ENCODE data around the gene TOMM20.

Gene TOMM20

DNA sequence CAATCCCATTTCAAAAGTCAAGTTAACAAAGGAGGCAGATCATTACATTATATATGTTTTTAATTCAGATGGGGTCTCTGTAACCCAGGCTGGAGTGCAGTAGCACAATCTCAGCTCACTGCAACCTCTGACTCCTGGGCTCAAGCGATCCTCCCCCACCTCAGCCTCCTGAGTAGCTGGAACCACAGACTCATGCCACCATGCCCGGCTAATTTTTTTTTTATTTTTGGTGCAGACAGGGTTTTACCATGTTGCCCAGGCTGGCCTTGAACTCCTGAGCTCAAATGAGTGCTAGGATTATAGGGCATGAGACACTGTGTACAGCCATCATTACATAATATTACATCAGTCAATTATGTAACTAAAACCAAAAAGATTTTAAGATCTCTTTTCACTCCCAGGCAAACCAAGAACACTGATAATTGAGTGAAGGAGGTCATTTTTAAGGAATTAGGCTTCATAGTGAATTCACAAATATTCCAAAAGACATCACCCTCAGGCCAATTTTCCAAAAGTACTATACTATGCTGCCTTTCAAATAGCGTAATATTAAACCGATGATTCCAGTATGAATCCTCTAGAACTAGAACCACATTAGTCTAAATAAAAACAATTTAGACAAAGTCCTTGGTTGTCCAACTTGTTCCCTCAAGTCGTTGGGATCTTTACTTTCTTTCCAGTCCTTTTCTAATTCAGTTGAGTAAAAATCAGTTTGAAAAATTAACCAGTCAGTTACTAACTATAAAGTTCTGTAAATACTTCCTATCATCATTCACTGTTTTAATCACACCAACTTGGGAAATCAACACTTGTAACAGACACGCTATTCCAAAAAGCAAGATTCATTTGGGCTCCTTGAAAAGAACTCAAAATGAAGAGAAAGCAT, 16.1 kb downstream of the TOMM20 start:
- Histone ChIP-seq H3K4me3 (ENCODE audit: low read depth in 1 of 2, low read length in 2 of 2) (no peak overlapping the region), H3K4me1 (ENCODE audit: insufficient read depth, low read length) (no peaks in the 10 kb centered on the region), H3K27me3 (ENCODE audit: control insufficient read depth in 1 of 2, insufficient read depth in 2 of 2, low read length in 2 of 2) (no peaks in the 10 kb centered on the region), H3K36me3 (ENCODE audit: insufficient read depth, low read length) (peaks cover 50% of the 10 kb centered on the region), H3K9me3 (ENCODE audit: low read length) (no peaks in the 10 kb centered on the region), H3K27ac (ENCODE audit: low read depth, low read length) (no peak overlapping the region), H3K9ac (ENCODE audit: low read length) (no peak overlapping the region)

DNA sequence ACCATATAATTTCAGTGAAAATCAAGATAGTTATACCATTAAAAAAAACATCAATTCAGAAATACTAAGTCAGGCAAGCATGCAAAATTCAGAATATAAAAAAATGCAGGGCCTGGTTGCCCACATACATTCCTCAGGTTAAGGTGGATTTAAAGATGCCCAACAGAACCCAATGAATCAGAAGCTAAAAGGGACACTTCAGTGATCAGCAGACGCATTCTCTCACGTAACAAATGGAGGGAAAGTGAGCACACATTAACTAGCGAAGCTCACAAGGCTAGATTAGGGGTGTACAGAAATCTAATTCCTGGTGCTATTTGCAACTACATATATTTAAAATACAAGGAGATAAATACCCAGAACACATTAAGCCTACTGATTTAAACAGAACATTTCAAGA, 17.5 kb downstream of the TOMM20 start:
- Histone ChIP-seq H3K4me3 (ENCODE audit: low read depth in 1 of 2, low read length in 2 of 2) (no peak overlapping the region), H3K9ac (ENCODE audit: low read length) (no peak overlapping the region), H3K27ac (ENCODE audit: low read depth, low read length) (no peak overlapping the region), H3K27me3 (ENCODE audit: control insufficient read depth in 1 of 2, insufficient read depth in 2 of 2, low read length in 2 of 2) (no peaks in the 10 kb centered on the region), H3K9me3 (ENCODE audit: low read length) (no peaks in the 10 kb centered on the region), H3K36me3 (ENCODE audit: insufficient read depth, low read length) (peaks cover 46% of the 10 kb centered on the region), H3K4me1 (ENCODE audit: insufficient read depth, low read length) (no peaks in the 10 kb centered on the region)

DNA sequence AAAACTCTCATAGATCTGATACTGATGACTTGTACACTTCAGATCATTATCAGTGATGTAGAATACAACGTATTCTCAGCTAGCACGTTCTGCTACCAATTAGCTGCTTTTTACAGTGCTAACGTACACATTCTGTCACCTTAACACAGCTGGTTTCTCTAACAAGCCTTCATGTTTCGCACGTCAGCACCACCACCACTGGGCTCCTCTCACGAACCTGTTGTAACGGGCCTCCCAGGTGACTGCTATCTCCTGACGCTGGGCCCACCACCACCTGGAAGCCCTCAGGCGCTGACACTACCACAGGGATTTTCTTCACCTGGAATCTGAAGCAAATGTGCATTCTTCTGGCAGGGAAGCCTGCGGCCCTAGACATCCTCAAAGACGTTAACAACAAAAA, 19.8 kb downstream of the TOMM20 start:
- Histone ChIP-seq H3K9ac (ENCODE audit: low read length) (no peak overlapping the region), H3K36me3 (ENCODE audit: insufficient read depth, low read length) (peaks cover 42% of the 10 kb centered on the region), H3K4me3 (ENCODE audit: low read depth in 1 of 2, low read length in 2 of 2) (no peak overlapping the region), H3K4me1 (ENCODE audit: insufficient read depth, low read length) (peaks cover 9% of the 10 kb centered on the region), H3K27ac (ENCODE audit: low read depth, low read length) (no peak overlapping the region), H3K9me3 (ENCODE audit: low read length) (no peaks in the 10 kb centered on the region), H3K27me3 (ENCODE audit: control insufficient read depth in 1 of 2, insufficient read depth in 2 of 2, low read length in 2 of 2) (no peaks in the 10 kb centered on the region)

DNA sequence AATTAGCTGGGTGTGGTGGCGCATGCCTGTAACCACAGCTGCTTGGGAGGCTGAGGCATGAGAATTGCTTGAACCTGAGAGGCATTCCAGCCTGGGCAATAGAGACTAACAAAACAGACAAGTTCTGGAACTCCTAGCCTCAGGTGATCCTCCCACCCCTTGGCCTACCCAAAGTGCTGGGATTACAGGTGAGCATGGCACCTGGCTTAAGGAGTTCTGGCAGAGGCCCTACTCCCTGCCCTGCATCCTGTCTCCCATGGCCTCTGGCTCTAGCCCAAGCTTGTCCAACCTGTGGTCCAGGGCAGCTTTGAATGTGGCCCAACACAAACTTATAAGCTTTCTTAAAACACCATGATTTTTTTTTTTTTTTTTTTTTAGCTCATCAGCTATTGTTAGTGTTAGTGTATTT, 20.4 kb downstream of the TOMM20 start:
- no peak overlapping the region for H3K4me3 ChIP-seq (ENCODE audit: low read depth in 1 of 2, low read length in 2 of 2)
- peaks cover 9% of the 10 kb centered on the region for H3K4me1 ChIP-seq (ENCODE audit: insufficient read depth, low read length)
- H3K27ac ChIP-seq (ENCODE audit: low read depth, low read length) = no peak overlapping the region
- no peaks in the 10 kb centered on the region for H3K9me3 ChIP-seq (ENCODE audit: low read length)
- H3K9ac ChIP-seq (ENCODE audit: low read length) = no peak overlapping the region
- no peaks in the 10 kb centered on the region for H3K27me3 ChIP-seq (ENCODE audit: control insufficient read depth in 1 of 2, insufficient read depth in 2 of 2, low read length in 2 of 2)
- peaks cover 35% of the 10 kb centered on the region for H3K36me3 ChIP-seq (ENCODE audit: insufficient read depth, low read length)

DNA sequence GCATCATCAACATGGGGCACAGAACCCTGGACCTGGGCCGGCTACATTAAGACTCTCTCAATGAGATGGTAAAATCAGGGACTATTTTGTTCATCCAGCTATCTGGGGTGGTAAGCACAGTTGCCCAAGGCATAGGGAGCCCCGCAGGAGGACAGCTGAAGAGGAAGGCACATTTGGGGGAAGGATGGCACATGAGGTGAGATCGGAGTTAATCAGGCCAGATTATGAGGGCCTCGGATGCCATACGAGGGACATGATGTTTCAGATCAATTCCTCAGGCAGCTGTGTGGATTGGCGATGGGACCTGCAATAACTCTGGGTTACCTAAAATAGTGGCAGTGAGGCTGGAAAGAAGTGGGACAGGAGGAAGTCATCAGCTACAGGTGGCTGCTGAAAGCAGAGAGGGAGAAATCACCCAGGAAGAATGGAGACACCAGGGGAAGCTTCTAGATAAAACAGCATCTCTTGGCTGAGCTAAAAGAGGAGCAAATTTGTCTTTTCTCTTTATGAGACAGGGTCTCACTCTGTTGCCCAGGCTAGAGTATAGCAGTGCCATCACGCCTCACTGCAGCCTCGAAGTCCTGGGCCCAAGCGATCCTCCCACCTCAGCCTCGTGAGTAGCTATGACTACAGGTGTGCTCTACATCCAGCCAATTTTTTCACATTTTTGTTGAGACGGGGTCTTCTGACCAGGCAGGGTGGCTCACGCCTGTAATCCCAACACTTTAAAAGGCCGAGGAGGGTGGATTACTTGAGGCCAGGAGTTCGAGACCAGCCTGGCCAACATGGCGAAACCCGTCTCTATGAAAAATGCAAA, 21.1 kb downstream of the TOMM20 start:
- Histone ChIP-seq H3K27ac (ENCODE audit: low read depth, low read length) (no peak overlapping the region), H3K27me3 (ENCODE audit: control insufficient read depth in 1 of 2, insufficient read depth in 2 of 2, low read length in 2 of 2) (no peaks in the 10 kb centered on the region), H3K4me1 (ENCODE audit: insufficient read depth, low read length) (peaks cover 9% of the 10 kb centered on the region), H3K36me3 (ENCODE audit: insufficient read depth, low read length) (peaks cover 29% of the 10 kb centered on the region), H3K9ac (ENCODE audit: low read length) (no peak overlapping the region), H3K4me3 (ENCODE audit: low read depth in 1 of 2, low read length in 2 of 2) (no peak overlapping the region), H3K9me3 (ENCODE audit: low read length) (no peaks in the 10 kb centered on the region)

DNA sequence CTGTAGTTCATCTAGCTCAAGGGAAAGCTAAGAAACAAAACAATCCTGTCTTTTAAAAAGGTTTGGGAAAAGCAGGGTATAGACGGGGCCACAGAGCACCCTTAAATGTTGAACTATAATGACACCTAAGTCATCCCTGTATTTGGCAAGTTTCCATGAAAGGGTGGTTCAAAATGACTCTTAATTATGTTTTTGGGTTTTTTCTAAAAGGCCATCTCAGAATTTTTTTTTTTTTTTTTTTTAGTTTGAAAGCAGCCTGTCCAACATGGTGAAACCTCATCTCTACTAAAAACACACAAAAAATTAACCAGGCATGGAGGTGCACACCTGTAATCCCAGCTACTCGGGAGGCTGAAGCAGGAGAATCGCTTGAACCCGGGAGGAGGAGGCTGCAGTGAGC, 22.2 kb downstream of the TOMM20 start:
- H3K9ac ChIP-seq (ENCODE audit: low read length) = no peak overlapping the region
- H3K4me3 ChIP-seq (ENCODE audit: low read depth in 1 of 2, low read length in 2 of 2) = no peak overlapping the region
- no peaks in the 10 kb centered on the region for H3K27me3 ChIP-seq (ENCODE audit: control insufficient read depth in 1 of 2, insufficient read depth in 2 of 2, low read length in 2 of 2)
- no peaks in the 10 kb centered on the region for H3K9me3 ChIP-seq (ENCODE audit: low read length)
- H3K36me3 ChIP-seq (ENCODE audit: insufficient read depth, low read length) = peaks cover 23% of the 10 kb centered on the region
- peaks cover 9% of the 10 kb centered on the region for H3K4me1 ChIP-seq (ENCODE audit: insufficient read depth, low read length)
- H3K27ac ChIP-seq (ENCODE audit: low read depth, low read length) = no peak overlapping the region

DNA sequence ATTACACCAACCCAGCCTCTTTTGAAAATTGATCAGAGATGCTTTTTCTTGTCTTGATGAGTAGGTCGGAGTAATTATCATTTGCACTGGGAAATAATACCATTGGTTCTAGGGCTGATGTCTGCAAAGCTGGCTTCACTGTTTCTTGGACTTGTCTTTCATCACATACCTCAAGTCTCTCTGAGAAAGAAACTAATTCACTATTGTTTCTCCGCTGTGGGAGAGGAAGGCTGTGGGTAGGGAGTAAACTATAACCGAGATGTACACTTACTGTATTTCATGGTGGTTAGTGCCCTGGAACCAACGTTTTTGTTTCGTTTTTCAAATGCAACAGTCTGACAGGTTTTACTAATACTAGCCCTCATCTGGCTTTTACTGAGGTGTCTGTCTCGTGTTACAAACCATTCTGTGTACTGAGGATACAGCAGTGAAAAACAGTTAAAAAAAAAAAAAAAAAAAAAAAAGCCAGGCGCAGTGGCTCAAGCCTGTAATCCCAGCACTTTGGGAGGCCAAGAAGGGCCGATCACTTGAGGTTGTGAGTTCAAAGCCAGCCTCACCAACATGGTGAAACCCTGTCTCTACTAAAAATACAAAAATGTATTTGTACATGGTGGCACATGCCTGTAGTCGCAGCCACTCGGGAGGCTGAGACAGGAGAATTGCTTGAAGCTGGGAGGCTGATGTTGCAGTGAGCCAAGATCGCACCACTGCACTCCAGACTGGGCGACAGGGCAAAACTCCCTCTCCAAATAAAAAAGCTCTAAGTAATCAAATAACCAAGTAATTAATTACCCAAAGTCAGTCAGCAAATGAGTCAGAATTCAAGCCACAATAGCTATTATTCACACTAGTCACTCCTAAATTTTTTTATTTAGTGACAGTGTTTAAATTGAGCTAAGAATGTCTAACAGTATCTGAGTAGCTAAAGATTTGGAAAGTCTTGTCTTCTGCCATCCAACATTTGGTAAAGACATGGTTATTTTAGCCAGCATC, 23.3 kb downstream of the TOMM20 start:
- Histone ChIP-seq H3K4me1 (ENCODE audit: insufficient read depth, low read length) (peaks cover 9% of the 10 kb centered on the region), H3K9ac (ENCODE audit: low read length) (no peak overlapping the region), H3K27me3 (ENCODE audit: control insufficient read depth in 1 of 2, insufficient read depth in 2 of 2, low read length in 2 of 2) (no peaks in the 10 kb centered on the region), H3K4me3 (ENCODE audit: low read depth in 1 of 2, low read length in 2 of 2) (no peak overlapping the region), H3K27ac (ENCODE audit: low read depth, low read length) (no peak overlapping the region), H3K9me3 (ENCODE audit: low read length) (no peaks in the 10 kb centered on the region), H3K36me3 (ENCODE audit: insufficient read depth, low read length) (peaks cover 18% of the 10 kb centered on the region)

DNA sequence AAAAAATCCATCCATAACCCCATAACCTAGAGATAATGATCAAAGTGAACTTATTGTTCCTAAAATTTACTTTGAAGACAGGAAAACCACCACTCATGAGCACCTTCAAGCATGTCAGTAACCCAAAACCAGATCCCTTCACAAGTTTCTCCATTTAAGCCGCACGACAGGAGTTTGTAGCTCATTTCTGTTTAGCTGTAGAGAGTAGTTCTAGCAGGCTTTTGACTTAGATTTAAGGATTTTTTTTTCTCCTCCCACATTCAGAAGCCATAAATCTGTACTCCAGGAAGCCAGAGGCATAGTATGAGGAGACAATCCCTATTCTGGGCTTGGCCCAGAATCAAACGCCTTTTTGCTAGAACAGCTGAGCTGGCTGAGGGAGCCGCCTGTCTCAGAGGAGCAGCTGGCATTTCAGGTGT, 25.6 kb downstream of the TOMM20 start:
- no peak overlapping the region for H3K9ac ChIP-seq (ENCODE audit: low read length)
- peaks cover 9% of the 10 kb centered on the region for H3K4me1 ChIP-seq (ENCODE audit: insufficient read depth, low read length)
- H3K36me3 ChIP-seq (ENCODE audit: insufficient read depth, low read length) = no peaks in the 10 kb centered on the region
- no peaks in the 10 kb centered on the region for H3K9me3 ChIP-seq (ENCODE audit: low read length)
- H3K27me3 ChIP-seq (ENCODE audit: control insufficient read depth in 1 of 2, insufficient read depth in 2 of 2, low read length in 2 of 2) = no peaks in the 10 kb centered on the region
- H3K27ac ChIP-seq (ENCODE audit: low read depth, low read length) = no peak overlapping the region
- no peak overlapping the region for H3K4me3 ChIP-seq (ENCODE audit: low read depth in 1 of 2, low read length in 2 of 2)

DNA sequence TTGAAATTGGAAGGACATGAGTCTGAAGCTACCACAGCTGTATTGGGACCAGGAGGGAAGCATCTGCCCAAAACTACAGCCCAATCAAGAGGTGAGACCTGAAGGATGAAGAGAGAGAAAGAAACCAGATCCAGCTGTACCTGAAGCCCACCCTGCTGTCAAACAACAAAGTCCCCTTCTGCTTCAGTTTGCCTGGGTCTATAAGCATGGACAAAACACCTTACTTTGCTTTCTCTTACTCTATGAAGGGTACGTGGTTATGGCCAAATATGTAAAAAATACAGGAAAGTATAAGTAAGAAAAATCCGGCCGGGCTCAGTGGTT, 26.4 kb downstream of the TOMM20 start:
- Histone ChIP-seq H3K27me3 (ENCODE audit: control insufficient read depth in 1 of 2, insufficient read depth in 2 of 2, low read length in 2 of 2) (no peaks in the 10 kb centered on the region), H3K9ac (ENCODE audit: low read length) (no peak overlapping the region), H3K9me3 (ENCODE audit: low read length) (no peaks in the 10 kb centered on the region), H3K27ac (ENCODE audit: low read depth, low read length) (no peak overlapping the region), H3K4me1 (ENCODE audit: insufficient read depth, low read length) (peaks cover 9% of the 10 kb centered on the region), H3K36me3 (ENCODE audit: insufficient read depth, low read length) (no peaks in the 10 kb centered on the region), H3K4me3 (ENCODE audit: low read depth in 1 of 2, low read length in 2 of 2) (no peak overlapping the region)

DNA sequence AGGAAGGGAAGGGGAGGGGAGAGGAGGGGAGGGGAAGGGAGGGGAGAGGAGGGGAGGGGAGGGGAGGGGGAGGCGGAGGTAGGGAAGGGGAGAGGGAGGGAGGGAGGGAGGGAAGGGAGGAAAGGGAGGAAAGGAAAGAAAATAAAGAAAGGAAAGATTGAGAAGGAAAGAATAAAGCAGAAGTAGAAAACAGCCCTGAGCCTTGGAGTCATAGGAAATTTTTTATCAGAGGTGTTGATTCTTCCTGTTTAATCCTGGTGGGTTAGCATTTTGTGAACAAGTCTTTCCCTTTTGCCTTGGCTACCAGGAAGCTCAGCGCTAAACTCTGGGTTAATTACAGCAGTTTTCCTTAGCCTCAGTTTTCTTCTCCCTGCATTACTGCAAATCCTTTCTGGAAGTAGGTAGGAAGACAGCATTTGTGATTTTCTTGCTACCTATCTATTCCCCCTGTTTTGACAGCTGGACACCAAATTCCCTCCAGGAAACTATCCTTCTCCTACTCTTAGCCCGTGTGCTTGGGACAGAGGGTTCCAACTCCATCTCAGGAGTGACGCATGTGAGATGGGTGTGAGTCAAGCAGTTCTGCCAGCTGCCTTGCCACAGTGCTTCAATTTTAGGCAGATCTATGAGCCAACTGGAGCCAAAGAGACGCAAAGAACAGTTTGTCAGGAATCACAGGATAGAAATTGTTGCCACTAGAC, 26.9 kb downstream of the TOMM20 start:
- H3K27ac ChIP-seq (ENCODE audit: low read depth, low read length) = no peak overlapping the region
- H3K4me3 ChIP-seq (ENCODE audit: low read depth in 1 of 2, low read length in 2 of 2) = no peak overlapping the region
- no peaks in the 10 kb centered on the region for H3K9me3 ChIP-seq (ENCODE audit: low read length)
- no peaks in the 10 kb centered on the region for H3K27me3 ChIP-seq (ENCODE audit: control insufficient read depth in 1 of 2, insufficient read depth in 2 of 2, low read length in 2 of 2)
- H3K4me1 ChIP-seq (ENCODE audit: insufficient read depth, low read length) = peaks cover 9% of the 10 kb centered on the region
- no peak overlapping the region for H3K9ac ChIP-seq (ENCODE audit: low read length)
- H3K36me3 ChIP-seq (ENCODE audit: insufficient read depth, low read length) = no peaks in the 10 kb centered on the region
